NCI-H82 (cell line): ENCODE measurements around the gene HPCAL4.
A peak's percentile ranks its signal among the peaks of the same experiment; 100 is the strongest.

ENCODE experiments used
- DNase-seq: peaks from one replicate; lab custom pipeline; 2025; lab: John Stamatoyannopoulos, UW

The HPCAL4 gene

GRCh38 chr1:39649636-39650185 lies 41.5 kb downstream of the HPCAL4 start:
- DNase-seq: no peak

GRCh38 chr1:39648496-39648895 lies 42.7 kb downstream of the HPCAL4 start:
- DNase-seq: no peak

- DNase-seq: no peak
Observed at GRCh38 chr1:39647247-39647646, 44.0 kb downstream of the HPCAL4 start.

GRCh38 chr1:39646232-39647081 lies 44.8 kb downstream of the HPCAL4 start:
- DNase-seq: peak; percentile 91

GRCh38 chr1:39645411-39646043 lies 45.7 kb downstream of the HPCAL4 start:
- no peak for DNase-seq

- DNase-seq: no peak
Observed at GRCh38 chr1:39643705-39644104, 47.5 kb downstream of the HPCAL4 start.

GRCh38 chr1:39642796-39643195 lies 48.4 kb downstream of the HPCAL4 start:
- no peak for DNase-seq

- DNase-seq: no peak
Observed at GRCh38 chr1:39640861-39641260, 50.4 kb downstream of the HPCAL4 start.

GRCh38 chr1:39639305-39640130 lies 51.7 kb downstream of the HPCAL4 start, which contains the start of gene HEYL:
TSS of gene HEYL (minus strand) at chr1:39639643. CDS start at chr1:39639625, 18 bp downstream.
- peak; percentile 89 for DNase-seq

- no peak for DNase-seq
Observed at GRCh38 chr1:39638965-39639304, 52.3 kb downstream of the HPCAL4 start.

- DNase-seq: no peak
Observed at GRCh38 chr1:39637361-39637760, 53.9 kb downstream of the HPCAL4 start.

GRCh38 chr1:39635871-39636210 lies 55.4 kb downstream of the HPCAL4 start:
- DNase-seq: no peak

- peak; percentile 93 for DNase-seq
Observed at GRCh38 chr1:39635205-39635870, 55.9 kb downstream of the HPCAL4 start.

GRCh38 chr1:39633422-39633821 lies 57.8 kb downstream of the HPCAL4 start:
- no peak for DNase-seq

GRCh38 chr1:39632682-39633417 lies 58.4 kb downstream of the HPCAL4 start:
- DNase-seq: no peak

- no peak for DNase-seq
Observed at GRCh38 chr1:39632323-39632681, 58.9 kb downstream of the HPCAL4 start.

GRCh38 chr1:39631361-39632322 lies 59.6 kb downstream of the HPCAL4 start:
- DNase-seq: no peak

- DNase-seq: no peak
Observed at GRCh38 chr1:39628807-39629350, 62.4 kb downstream of the HPCAL4 start.
